Measurements from ENCODE around the gene ENTPD8.
A peak's percentile ranks its signal among the peaks of the same experiment; 100 is the strongest.
"Not testable (repeated sequence)": the region's sequence is repeated elsewhere in the genome, so short reads cannot be mapped to it uniquely, and the experiment has no call there.

Gene ENTPD8

GRCh38 chr9:137393176-137394150, 47.7 kb downstream of the ENTPD8 start:
- H3K4me3 Mint-ChIP-seq, result no peak overlapping the region
- H3K9me3 Mint-ChIP-seq, result no peaks in the 10 kb centered on the region
- H3K4me1 Mint-ChIP-seq, result peaks cover 34% of the 10 kb centered on the region
- DNase-seq, result no peak
- no peak for ATAC-seq
- no peaks in the 10 kb centered on the region for H3K27me3 Mint-ChIP-seq
- H3K27ac Mint-ChIP-seq, result peak overlapping the region in 1 of 2 donors; percentile 83

GRCh38 chr9:137392232-137393007, 48.7 kb downstream of the ENTPD8 start:
- DNase-seq, result no peak
- H3K27me3 Mint-ChIP-seq, result no peaks in the 10 kb centered on the region
- H3K9me3 Mint-ChIP-seq, result no peaks in the 10 kb centered on the region
- ATAC-seq, result no peak
- H3K4me1 Mint-ChIP-seq, result peaks cover 34% of the 10 kb centered on the region
- no peak overlapping the region for H3K4me3 Mint-ChIP-seq
- no peak overlapping the region for H3K27ac Mint-ChIP-seq

- H3K4me1 Mint-ChIP-seq, result peaks cover 29% of the 10 kb centered on the region
- no peak for DNase-seq
- H3K9me3 Mint-ChIP-seq, result no peaks in the 10 kb centered on the region
- no peak overlapping the region for H3K4me3 Mint-ChIP-seq
- ATAC-seq, result no peak
- H3K27ac Mint-ChIP-seq, result no peak overlapping the region
- no peaks in the 10 kb centered on the region for H3K27me3 Mint-ChIP-seq
Measured at GRCh38 chr9:137391411-137391754, 49.8 kb downstream of the ENTPD8 start.

- H3K9me3 Mint-ChIP-seq, result no peaks in the 10 kb centered on the region
- no peak overlapping the region for H3K4me3 Mint-ChIP-seq
- peak overlapping the region in 1 of 2 donors; percentile 71 for H3K27ac Mint-ChIP-seq
- H3K4me1 Mint-ChIP-seq, result peaks cover 24% of the 10 kb centered on the region
- no peak for DNase-seq
- ATAC-seq, result no peak
- H3K27me3 Mint-ChIP-seq, result no peaks in the 10 kb centered on the region
Measured at GRCh38 chr9:137390553-137391410, 50.4 kb downstream of the ENTPD8 start.

GRCh38 chr9:137389428-137389746, 51.8 kb downstream of the ENTPD8 start:
- Mint-ChIP-seq H3K9me3 (no peaks in the 10 kb centered on the region), H3K27ac (no peak overlapping the region), H3K27me3 (no peaks in the 10 kb centered on the region), H3K4me1 (peaks cover 22% of the 10 kb centered on the region), H3K4me3 (no peak overlapping the region)
- ATAC-seq, result no peak
- no peak for DNase-seq

- H3K9me3 Mint-ChIP-seq, result no peaks in the 10 kb centered on the region
- no peak overlapping the region for H3K4me3 Mint-ChIP-seq
- H3K27ac Mint-ChIP-seq, result peak overlapping the region; percentile 57 to 98
- no peak for ATAC-seq
- no peak for DNase-seq
- H3K27me3 Mint-ChIP-seq, result no peaks in the 10 kb centered on the region
- peaks cover 22% of the 10 kb centered on the region for H3K4me1 Mint-ChIP-seq
Measured at GRCh38 chr9:137388589-137389427, 52.3 kb downstream of the ENTPD8 start.

GRCh38 chr9:137387891-137388560, 53.1 kb downstream of the ENTPD8 start:
- H3K27me3 Mint-ChIP-seq, result no peaks in the 10 kb centered on the region
- H3K4me1 Mint-ChIP-seq, result peaks cover 22% of the 10 kb centered on the region
- ATAC-seq (peak; percentile 3), DNase-seq (no peak)
- H3K27ac Mint-ChIP-seq, result peak overlapping the region; percentile 89 to 98
- no peaks in the 10 kb centered on the region for H3K9me3 Mint-ChIP-seq
- H3K4me3 Mint-ChIP-seq, result peak overlapping the region; percentile 19 to 74

GRCh38 chr9:137387114-137387890, 53.9 kb downstream of the ENTPD8 start:
- H3K9me3 Mint-ChIP-seq, result no peaks in the 10 kb centered on the region
- peak overlapping the region; percentile 51 to 74 for H3K4me3 Mint-ChIP-seq
- peak overlapping the region; percentile 93 to 98 for H3K27ac Mint-ChIP-seq
- H3K4me1 Mint-ChIP-seq, result peaks cover 22% of the 10 kb centered on the region
- peak; percentile 39 to 43 for DNase-seq
- H3K27me3 Mint-ChIP-seq, result no peaks in the 10 kb centered on the region
- peak; percentile 78 for ATAC-seq

- H3K4me3 Mint-ChIP-seq, H3K9me3 Mint-ChIP-seq, ATAC-seq, DNase-seq, H3K27me3 Mint-ChIP-seq: not testable (repeated sequence)
- Mint-ChIP-seq H3K27ac (peak overlapping the region; percentile 93 to 98), H3K4me1 (peaks cover 22% of the 10 kb centered on the region)
Measured at GRCh38 chr9:137386507-137387113, 54.5 kb downstream of the ENTPD8 start.

- H3K27ac Mint-ChIP-seq, result no peak overlapping the region
- H3K4me1 Mint-ChIP-seq, result peaks cover 22% of the 10 kb centered on the region
- no peak for ATAC-seq
- no peak overlapping the region for H3K4me3 Mint-ChIP-seq
- H3K9me3 Mint-ChIP-seq, result no peaks in the 10 kb centered on the region
- H3K27me3 Mint-ChIP-seq, result no peaks in the 10 kb centered on the region
- no peak for DNase-seq
Measured at GRCh38 chr9:137385061-137385655, 56.0 kb downstream of the ENTPD8 start.
